Spleen (tissue), 13 donors: Measurements from ENCODE around the gene TSPAN14. TPM values are rescaled to one million over a fixed set of nuclear protein-coding genes. Genes with fewer than 3 reads are reported as not detected.

Experiments used
- DNase-seq: peaks from one replicate; pipeline ENCODE4 v3.0.0-alpha.2; 2020
- H3K27ac ChIP-seq, 8 donors: fragments of 200-600 bp; sonication (generic) in 7 of 8; 1 replicate in 4 of 8; 2 replicates in 4 of 8; pipeline versions ENCODE4 v1.5.0 to v1.8.0; 2016 to 2021; ENCODE audit warnings: inconsistent platforms in 4 of 8, mild to moderate bottlenecking in 4 of 8, moderate library complexity in 1 of 8
- H3K27me3 ChIP-seq, 7 donors: fragments of 200-600 bp; sonication (generic) in 6 of 7; replicated peaks in 1 of 7; 1 replicate in 4 of 7; 2 replicates in 3 of 7; pipeline versions ENCODE4 v1.5.0 to v1.8.0; 2016 to 2021; ENCODE audit warnings: inconsistent platforms in 3 of 7, mild to moderate bottlenecking in 1 of 7
- H3K36me3 ChIP-seq, 6 donors: fragments of 200-600 bp; sonication (generic) in 5 of 6; 1 replicate in 4 of 6; 2 replicates in 2 of 6; pipeline versions ENCODE4 v1.5.0 to v1.8.0; 2016 to 2021; ENCODE audit warnings: inconsistent platforms in 2 of 6
- H3K4me1 ChIP-seq, 6 donors: fragments of 200-600 bp; sonication (generic) in 5 of 6; 1 replicate in 3 of 6; 2 replicates in 3 of 6; pipeline versions ENCODE4 v1.5.0 to v1.8.0; 2016 to 2021; ENCODE audit warnings: inconsistent platforms in 3 of 6
- H3K4me3 ChIP-seq, 8 donors: fragments of 200-600 bp; sonication (generic) in 7 of 8; 1 replicate in 4 of 8; 2 replicates in 4 of 8; pipeline versions ENCODE4 v1.5.0 to v1.8.0; 2016 to 2021; ENCODE audit warnings: inconsistent platforms in 4 of 8, mild to moderate bottlenecking in 4 of 8, moderate library complexity in 2 of 8
- H3K9me3 ChIP-seq, 8 donors: fragments of 200-600 bp; sonication (generic) in 7 of 8; 1 replicate in 4 of 8; 2 replicates in 4 of 8; pipeline versions ENCODE4 v1.5.0 to v1.8.0; 2016 to 2021; ENCODE audit warnings: inconsistent platforms in 4 of 8
- CTCF ChIP-seq, 11 experiments: fragments of 200-600 bp in 7 of 11; fragments of 450-650 bp in 4 of 11; sonication (generic) in 4 of 11; IDR thresholded peaks in 8 of 11; conservative IDR thresholded peaks in 3 of 11; 1 replicate in 7 of 11; 2 replicates in 4 of 11; pipeline versions ENCODE4 v1.4.0 to v1.8.0; 2016 to 2021; ENCODE audit warnings: antibody characterized with exemption in 11 of 11, inconsistent platforms in 4 of 11, mild to moderate bottlenecking in 1 of 11
- POLR2A ChIP-seq, 3 donors: fragments of 450-650 bp; IDR thresholded peaks; one replicate each; pipeline ENCODE4 v1.5.1; 2017; ENCODE audit warnings: antibody characterized with exemption in 3 of 3, mild to moderate bottlenecking in 1 of 3
- POLR2AphosphoS5 ChIP-seq, 3 donors: sonication (generic); formaldehyde crosslinking; IDR thresholded peaks; one replicate each; pipeline ENCODE4 v1.5.1; 2017; ENCODE audit warnings: antibody characterized with exemption in 3 of 3
- WGBS, 5 donors: extraction: QIAGEN DNeasy Blood & Tissue Kit in 3 of 5; methylation state at CpG; one replicate each; pipeline versions ENCODE4 v1.1.5 to v1.1.7; 2013 to 2018; 5-methylcytosine and 5-hydroxymethylcytosine counted together
- intact Hi-C: fragments of 100-400 bp; cut with DNase I; formaldehyde crosslinking; loops from one replicate; pipeline ENCODE4 v1.15.0; 2023; ENCODE audit warnings: low total_unique reads
- long read RNA-seq, 2 donors: transcript quantifications; one replicate each; lab custom pipeline, GENCODE V29; 2026
- polyA plus RNA-seq, 3 donors: library from polyadenylated mRNA; stranded (reverse); fragments of 200-250 nt; gene quantifications; one replicate each; pipeline ENCODE4 v1.2.1, GENCODE V29; 2013
- total RNA-seq, 7 donors: library from RNA; depleted of rRNA in 3 of 7; stranded (reverse); fragments of >200 nt in 3 of 7; fragmentation: NEBNext Ultra II Directional in 4 of 7; extraction: Animal tissue kit (Norgen Biotek cat#: 25700) in 4 of 7; gene quantifications; one replicate each; pipeline versions ENCODE4 v1.1.0 to v1.2.1, GENCODE V29; 2016 to 2021
- donor health status: healthy with polysubstance abuse.
- donor health status: DM: no; HTN: no; CAD: no; lungs with moderate emphysema.
- donor health status: DM: no; HTN: no; CAD: no.
- donor health status: Bipolar disorder and iron deficiency.
- donor health status: healthy.
- donor health status: DM: no; HTN: no; CAD: no.
- donor health status: DM: yes; HTN: yes; CAD: no.

The TSPAN14 gene, protein sequence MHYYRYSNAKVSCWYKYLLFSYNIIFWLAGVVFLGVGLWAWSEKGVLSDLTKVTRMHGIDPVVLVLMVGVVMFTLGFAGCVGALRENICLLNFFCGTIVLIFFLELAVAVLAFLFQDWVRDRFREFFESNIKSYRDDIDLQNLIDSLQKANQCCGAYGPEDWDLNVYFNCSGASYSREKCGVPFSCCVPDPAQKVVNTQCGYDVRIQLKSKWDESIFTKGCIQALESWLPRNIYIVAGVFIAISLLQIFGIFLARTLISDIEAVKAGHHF
- 100 to 1,000 TPM in 6 of 7 donors, 10 to 100 TPM in 1; 81.3 to 172 (median 129) TPM for total RNA-seq
- 10 to 100 TPM; 13.3 to 32.5 (median 24.6) TPM for polyA plus RNA-seq
- long read RNA-seq, donor 1, full-length matches to known transcripts = 6 of 6 reads
- long read RNA-seq, donor 1, partial matches to known transcripts = 0 of 6 reads
- long read RNA-seq, donor 1, other reads (novel, unspliced or antisense) = 0 of 6 reads
- long read RNA-seq, donor 2, full-length matches to known transcripts = 4 of 10 reads
- long read RNA-seq, donor 2, partial matches to known transcripts = 0 of 10 reads
- long read RNA-seq, donor 2, other reads (novel, unspliced or antisense) = 6 of 10 reads

- 0 to 3% (median 1%) methylated on average over 27 to 95 of the region's 97 CpGs for WGBS, 5 donors
- peaks cover 38 to 72% (median 48%) of the 10 kb centered on the region in 6 donors for H3K4me1 ChIP-seq
- no peaks in the 10 kb centered on the region for H3K27me3 ChIP-seq
- H3K9me3 ChIP-seq = peaks cover 0 to 6% (median 0%) of the 10 kb centered on the region in 8 donors
- H3K4me3 ChIP-seq = peak within 1 kb of the TSS; percentile 78 to 96 (median 82)
- DNase-seq = peak; percentile 97
- intact Hi-C loops = no loop called here
- peak; percentile 79 to 90 (median 89) for TF ChIP-seq POLR2AphosphoS5 (IDR thresholded peaks at IDR 0.05)
- peak in 2 of 3 donors; percentile 39 to 73 for TF ChIP-seq POLR2A (IDR thresholded peaks at IDR 0.05)
- peak in 1 of 11 experiments; percentile 4 for TF ChIP-seq CTCF (IDR thresholded peaks at IDR 0.05 in 8 of 11, conservative IDR thresholded peaks at IDR 0.05 in 3 of 11)
- peaks cover 0 to 12% (median 0%) of the 10 kb centered on the region in 6 donors for H3K36me3 ChIP-seq
- H3K27ac ChIP-seq = peak within 1 kb of the TSS; percentile 92 to 99 (median 98)
These were observed at the start of gene TSPAN14 for GRCh38 chr10:80453842-80454512. TSPAN14 (plus strand) TSS chr10:80454310; CDS start chr10:80489234, 34,924 bp downstream.

DNA sequence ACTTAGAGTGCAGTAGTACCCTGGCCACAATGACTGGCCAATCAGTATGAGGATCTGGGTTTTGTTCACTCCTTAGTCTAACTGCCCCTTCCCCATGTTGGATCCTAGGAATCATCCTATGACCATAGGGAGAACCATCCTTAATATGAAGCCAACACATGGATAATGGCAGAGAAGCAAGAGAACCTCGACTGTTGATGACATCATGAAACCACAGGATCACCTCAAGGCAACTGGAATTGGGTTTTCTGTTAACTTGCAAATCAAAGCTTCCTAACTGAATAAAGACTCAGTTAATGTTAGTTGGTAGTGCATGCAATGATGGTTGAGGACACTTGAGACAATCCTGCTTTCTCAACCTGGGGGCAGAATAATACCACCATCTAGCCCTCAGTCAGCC, 49.1 kb upstream of the TSPAN14 start:
- Histone ChIP-seq H3K4me1 (peaks cover 0 to 27% (median 17%) of the 10 kb centered on the region in 6 donors), H3K36me3 (no peaks in the 10 kb centered on the region), H3K9me3 (no peaks in the 10 kb centered on the region), H3K27ac (no peak overlapping the region), H3K4me3 (no peak overlapping the region), H3K27me3 (peaks cover 0 to 23% (median 3%) of the 10 kb centered on the region in 7 donors)
- intact Hi-C loops = no loop called here
- 67 to 100% (median 79%) methylated on average over 1 of the region's 1 CpG for WGBS, 5 donors
- no peak for DNase-seq
- TF ChIP-seq POLR2A (IDR thresholded peaks at IDR 0.05) (no peak), POLR2AphosphoS5 (IDR thresholded peaks at IDR 0.05) (no peak), CTCF (IDR thresholded peaks at IDR 0.05 in 8 of 11, conservative IDR thresholded peaks at IDR 0.05 in 3 of 11) (no peak)

- no peak overlapping the region for H3K4me3 ChIP-seq
- no peak for DNase-seq
- TF ChIP-seq POLR2AphosphoS5 (IDR thresholded peaks at IDR 0.05) (no peak), POLR2A (IDR thresholded peaks at IDR 0.05) (no peak), CTCF (IDR thresholded peaks at IDR 0.05 in 8 of 11, conservative IDR thresholded peaks at IDR 0.05 in 3 of 11) (no peak)
- no peak overlapping the region for H3K27ac ChIP-seq
- peaks cover 0 to 23% (median 3%) of the 10 kb centered on the region in 7 donors for H3K27me3 ChIP-seq
- peaks cover 0 to 30% (median 18%) of the 10 kb centered on the region in 6 donors for H3K4me1 ChIP-seq
- H3K9me3 ChIP-seq = no peaks in the 10 kb centered on the region
- 70 to 87% (median 80%) methylated on average over 4 of the region's 4 CpGs for WGBS, 5 donors
- intact Hi-C loops = no loop called here
- no peaks in the 10 kb centered on the region for H3K36me3 ChIP-seq
These were observed 48.5 kb upstream of the TSPAN14 start for GRCh38 chr10:80405626-80406025.
